ENCODE results near the gene XAF1.

DNA sequence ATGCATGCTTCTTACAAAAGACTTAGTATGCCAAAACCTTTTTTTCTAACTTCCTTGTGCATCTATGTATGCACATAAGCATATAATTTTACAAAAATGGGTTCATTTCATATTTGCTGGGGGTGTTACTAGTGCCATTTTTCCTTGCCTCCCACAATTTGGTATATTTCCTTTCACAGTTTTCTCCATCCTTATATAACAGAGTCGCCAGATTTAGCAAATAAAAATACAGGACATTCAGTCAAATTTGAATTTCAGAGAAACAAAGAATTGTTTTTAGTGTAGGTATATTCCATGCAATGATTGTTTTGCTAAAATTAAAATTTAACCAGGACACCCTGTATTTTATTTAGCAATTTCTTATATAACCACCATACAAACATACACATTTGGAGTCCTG lies 16.2 kb downstream of the XAF1 start:
- TF ChIP-seq, protein P1, sequence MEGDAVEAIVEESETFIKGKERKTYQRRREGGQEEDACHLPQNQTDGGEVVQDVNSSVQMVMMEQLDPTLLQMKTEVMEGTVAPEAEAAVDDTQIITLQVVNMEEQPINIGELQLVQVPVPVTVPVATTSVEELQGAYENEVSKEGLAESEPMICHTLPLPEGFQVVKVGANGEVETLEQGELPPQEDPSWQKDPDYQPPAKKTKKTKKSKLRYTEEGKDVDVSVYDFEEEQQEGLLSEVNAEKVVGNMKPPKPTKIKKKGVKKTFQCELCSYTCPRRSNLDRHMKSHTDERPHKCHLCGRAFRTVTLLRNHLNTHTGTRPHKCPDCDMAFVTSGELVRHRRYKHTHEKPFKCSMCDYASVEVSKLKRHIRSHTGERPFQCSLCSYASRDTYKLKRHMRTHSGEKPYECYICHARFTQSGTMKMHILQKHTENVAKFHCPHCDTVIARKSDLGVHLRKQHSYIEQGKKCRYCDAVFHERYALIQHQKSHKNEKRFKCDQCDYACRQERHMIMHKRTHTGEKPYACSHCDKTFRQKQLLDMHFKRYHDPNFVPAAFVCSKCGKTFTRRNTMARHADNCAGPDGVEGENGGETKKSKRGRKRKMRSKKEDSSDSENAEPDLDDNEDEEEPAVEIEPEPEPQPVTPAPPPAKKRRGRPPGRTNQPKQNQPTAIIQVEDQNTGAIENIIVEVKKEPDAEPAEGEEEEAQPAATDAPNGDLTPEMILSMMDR (IDR thresholded peaks at IDR 0.05 in 4 of 5, conservative IDR thresholded peaks at IDR 0.05 in 1 of 5): no peak
- TF ChIP-seq POLR2A (IDR thresholded peaks at IDR 0.05): no peak

Data from gastrocnemius medialis (tissue), 4 donors.